K562 (cell line): ENCODE measurements around the gene IRF5. TPM values are rescaled to one million over a fixed set of nuclear protein-coding genes. Genes with fewer than 3 reads are reported as not detected.

Experiments
- ATAC-seq: fragments of 200-7000 bp; cut with Tn5 transposase; 3 replicates; pipeline ENCODE4 v1.9.1; 2020; ENCODE audit warnings: moderate library complexity
- BruUV-seq: library from RNA; stranded (reverse); fragments of 400-500 nt; replicated peaks from 2 replicates; lab custom pipeline; 2021; lab: Mats Ljungman, UMichigan
- CTCF ChIA-PET: fragments of 300-600 bp; formaldehyde crosslinking; extraction: SDS; loops from one replicate; lab custom pipeline; 2021; ENCODE audit warnings: low intra/inter-chr PET ratio; lab: Yijun Ruan, JAX
- POLR2A ChIA-PET: fragments of 300-600, 350-650 bp; sonication (Branson Sonifier 250); formaldehyde crosslinking; extraction: SDS; loops from one replicate; lab custom pipeline; 2021; ENCODE audit warnings: antibody characterized with exemption, inconsistent platforms; lab: Yijun Ruan, JAX
- DNase-seq, 4 experiments: peaks; one replicate each; pipeline versions ENCODE4 v3.0.0 to v3.0.0-alpha.2; 2011 to 2018; ENCODE audit warnings: low spot score in 3 of 4, mixed read lengths in 3 of 4; ENCODE audit errors: extremely low read depth in 1 of 4
- FAIRE-seq: peaks from 2 replicates; lab custom pipeline; 2011; peaks lifted over from hg19 to GRCh38; lab: Jason Lieb, UNC
- H2AFZ ChIP-seq: 2 replicates; pipeline ENCODE4 v1.6.0; 2011; ENCODE audit warnings: low read depth, low read length, control low read depth, inconsistent platforms
- H3K27ac ChIP-seq: fragments of 200-600 bp; 3 replicates; pipeline ENCODE4 v1.8.0; 2011; ENCODE audit warnings: low read depth, mild to moderate bottlenecking, control low read depth, inconsistent platforms, low read length, moderate library complexity, mixed read lengths; ENCODE audit errors: extremely low read depth
- H3K27me3 ChIP-seq, 2 experiments: fragments of 300-600 bp in 1 of 2; 2 replicates in 1 of 2; 3 replicates in 1 of 2; pipeline versions ENCODE4 v1.6.0 to v1.8.0; 2011; ENCODE audit warnings: inconsistent platforms in 2 of 2, low read length in 2 of 2, mild to moderate bottlenecking in 1 of 2, mixed read lengths in 1 of 2, moderate library complexity in 1 of 2; ENCODE audit not compliant: control insufficient read depth in 2 of 2, insufficient read depth in 2 of 2
- H3K36me3 ChIP-seq: fragments of 300-600 bp; 3 replicates; pipeline ENCODE4 v1.8.0; 2011; ENCODE audit warnings: mild to moderate bottlenecking, low read length, inconsistent platforms; ENCODE audit not compliant: control insufficient read depth, insufficient read depth
- H3K4me1 ChIP-seq, 2 experiments: fragments of 200-600 bp in 1 of 2; replicated peaks in 1 of 2; 2 replicates in 1 of 2; 3 replicates in 1 of 2; pipeline versions ENCODE4 v1.5.1 to v1.8.0; 2011; ENCODE audit warnings: inconsistent platforms in 2 of 2, low read length in 2 of 2, mild to moderate bottlenecking in 1 of 2, mixed read lengths in 1 of 2, moderate library complexity in 1 of 2; ENCODE audit not compliant: control insufficient read depth in 2 of 2, insufficient read depth in 2 of 2
- H3K4me2 ChIP-seq: 2 replicates; pipeline ENCODE4 v1.6.1; 2011; ENCODE audit warnings: low read length, control low read depth, inconsistent platforms, mixed read lengths; ENCODE audit not compliant: insufficient read depth
- H3K4me3 ChIP-seq: fragments of 200-600 bp; sonication (generic), shearing (Covaris generic); 2 replicates; pipeline ENCODE4 v1.5.1; 2016; ENCODE audit warnings: control low read depth, inconsistent platforms
- H3K79me2 ChIP-seq: fragments of 200-600 bp; 3 replicates; pipeline ENCODE4 v1.8.0; 2011; ENCODE audit warnings: low read length, inconsistent platforms; ENCODE audit not compliant: control insufficient read depth, insufficient read depth
- H3K9ac ChIP-seq, 2 experiments: 2 replicates each; pipeline versions ENCODE4 v1.6.0 to v1.6.1; 2011; ENCODE audit warnings: low read depth in 2 of 2, low read length in 2 of 2, control low read depth in 1 of 2, inconsistent platforms in 1 of 2, mild to moderate bottlenecking in 1 of 2, mixed read lengths in 1 of 2; ENCODE audit not compliant: insufficient read depth in 1 of 2
- H3K9me1 ChIP-seq: one replicate; pipeline ENCODE4 v1.6.0; 2011; ENCODE audit warnings: inconsistent platforms, mild to moderate bottlenecking, low read length, moderate library complexity; ENCODE audit not compliant: control insufficient read depth, insufficient read depth
- H3K9me3 ChIP-seq: replicated peaks from 2 replicates; pipeline ENCODE4 v1.5.1; 2011; ENCODE audit warnings: low read depth, low read length, inconsistent platforms; ENCODE audit not compliant: control insufficient read depth, insufficient read depth
- H4K20me1 ChIP-seq: replicated peaks from 2 replicates; pipeline ENCODE4 v1.6.1; 2011; ENCODE audit warnings: low read length, inconsistent platforms, mixed read lengths; ENCODE audit not compliant: control insufficient read depth, insufficient read depth
- CBFA2T3 ChIP-seq: fragments of 450-650 bp; IDR thresholded peaks from 2 replicates; pipeline ENCODE4 v1.6.1; 2017
- HLTF ChIP-seq: fragments of 450-650 bp; IDR thresholded peaks from 2 replicates; pipeline ENCODE4 v1.6.1; 2016
- ID3 ChIP-seq, 2 experiments: fragments of 250-450 bp in 1 of 2; fragments of 450-650 bp in 1 of 2; sonication (Bioruptor Pico) in 1 of 2; IDR thresholded peaks; 2 replicates each; pipeline versions ENCODE4 v1.6.1 to v1.8.0; 2016 to 2021; ENCODE audit warnings: mild to moderate bottlenecking in 2 of 2, moderate library complexity in 2 of 2, missing compliant biosample characterization in 1 of 2, missing genetic modification characterization in 1 of 2
- MEF2D ChIP-seq: conservative IDR thresholded peaks from 2 replicates; pipeline ENCODE4 v1.6.1; 2016; ENCODE audit warnings: low read depth, missing genetic modification characterization, missing compliant biosample characterization
- NR2C1 ChIP-seq, 2 experiments: fragments of 450-650 bp; IDR thresholded peaks; 2 replicates each; pipeline ENCODE4 v1.6.1; 2017; ENCODE audit warnings: mild to moderate bottlenecking in 2 of 2, antibody characterized with exemption in 1 of 2, inconsistent platforms in 1 of 2, missing compliant biosample characterization in 1 of 2, missing genetic modification characterization in 1 of 2
- PHF20 ChIP-seq: fragments of 450-650 bp; IDR thresholded peaks from 2 replicates; pipeline ENCODE4 v1.6.1; 2018; ENCODE audit not compliant: partially characterized antibody
- RBBP5 ChIP-seq: fragments of 200-600 bp; sonication (generic); IDR thresholded peaks from 2 replicates; pipeline ENCODE4 v1.6.1; 2012; ENCODE audit warnings: borderline replicate concordance, mild to moderate bottlenecking, low read length, control low read depth, inconsistent platforms; ENCODE audit not compliant: insufficient read depth, poor library complexity, severe bottlenecking
- SIRT6 ChIP-seq: IDR thresholded peaks from one replicate; pipeline ENCODE4 v1.6.1; 2012; ENCODE audit warnings: low read depth, mild to moderate bottlenecking, control low read depth, inconsistent platforms, low read length, moderate library complexity
- ZNF239 ChIP-seq: fragments of 250-450 bp; sonication (Bioruptor Pico); IDR thresholded peaks from 2 replicates; pipeline ENCODE4 v1.4.0; 2020; ENCODE audit warnings: mild to moderate bottlenecking
- ZNF395 ChIP-seq: fragments of 200-800 bp; sonication (Bioruptor generic); IDR thresholded peaks from 2 replicates; pipeline ENCODE4 v1.6.1; 2017; ENCODE audit warnings: missing genetic modification characterization, missing compliant biosample characterization
- ZNF589 ChIP-seq: fragments of 200-800 bp; sonication (Bioruptor generic); IDR thresholded peaks from 2 replicates; pipeline ENCODE4 v1.6.1; 2016; ENCODE audit warnings: low read depth, missing genetic modification characterization, missing compliant biosample characterization
- WGBS: fragments of 100-300 bp; shearing (Covaris generic); methylation state at CpG from one replicate; pipeline ENCODE4 v1.1.6; 2016; ENCODE audit warnings: low coverage, mixed read lengths; ENCODE audit not compliant: insufficient coverage; ENCODE audit errors: missing lambda C conversion rate; 5-methylcytosine and 5-hydroxymethylcytosine counted together
- in situ Hi-C: fragments of 300-500 bp; cut with MboI; formaldehyde crosslinking; loops from 4 replicates; pipeline ENCODE4 v1.15.0; 2018; ENCODE audit warnings: inconsistent platforms, mixed read lengths
- intact Hi-C: fragments of 100-400 bp; cut with micrococcal nuclease; formaldehyde crosslinking; loops from 2 replicates; pipeline ENCODE4 v1.14.2; 2022
- polyA plus RNA-seq, 8 experiments: library from polyadenylated mRNA; depleted of rRNA in 4 of 8; stranded (reverse) in 5 of 8; unstranded in 3 of 8; fragments of >200 nt; fragmentation: Nextera tagmentation in 2 of 8; fragmentation: Illumina TruSeq in 1 of 8; extraction: Ambion mirVana in 2 of 8; extraction: Trizol in 1 of 8; gene quantifications; 2 replicates each; pipeline versions ENCODE4 v1.2.1 to v1.2.3, GENCODE V29; 2011 to 2014; ENCODE audit warnings: inconsistent platforms in 1 of 8, missing spikeins in 1 of 8
- total RNA-seq, 7 experiments: library from RNA; depleted of rRNA in 6 of 7; stranded (reverse); fragments of >200 nt in 6 of 7; fragmentation: Illumina TruSeq in 2 of 7; extraction: Trizol in 2 of 7; gene quantifications; 2 replicates each; pipeline versions ENCODE4 v1.2.1 to v1.2.3, GENCODE V29; 2011 to 2021; ENCODE audit warnings: low replicate concordance in 1 of 7
- TF ChIP-seq, protein P1 (sequence below): fragments of 200-800 bp; sonication (Bioruptor generic); IDR thresholded peaks from 2 replicates; pipeline ENCODE4 v1.6.1; 2016; ENCODE audit warnings: missing genetic modification characterization, missing compliant biosample characterization

Gene IRF5
- total and polyA plus RNA-seq, 9 of the 15 experiments (the other 6 are each of a cell fraction or from before 2014, with no cell fraction given) = 0.04 TPM; not detected in 8

- TF ChIP-seq, protein P1, sequence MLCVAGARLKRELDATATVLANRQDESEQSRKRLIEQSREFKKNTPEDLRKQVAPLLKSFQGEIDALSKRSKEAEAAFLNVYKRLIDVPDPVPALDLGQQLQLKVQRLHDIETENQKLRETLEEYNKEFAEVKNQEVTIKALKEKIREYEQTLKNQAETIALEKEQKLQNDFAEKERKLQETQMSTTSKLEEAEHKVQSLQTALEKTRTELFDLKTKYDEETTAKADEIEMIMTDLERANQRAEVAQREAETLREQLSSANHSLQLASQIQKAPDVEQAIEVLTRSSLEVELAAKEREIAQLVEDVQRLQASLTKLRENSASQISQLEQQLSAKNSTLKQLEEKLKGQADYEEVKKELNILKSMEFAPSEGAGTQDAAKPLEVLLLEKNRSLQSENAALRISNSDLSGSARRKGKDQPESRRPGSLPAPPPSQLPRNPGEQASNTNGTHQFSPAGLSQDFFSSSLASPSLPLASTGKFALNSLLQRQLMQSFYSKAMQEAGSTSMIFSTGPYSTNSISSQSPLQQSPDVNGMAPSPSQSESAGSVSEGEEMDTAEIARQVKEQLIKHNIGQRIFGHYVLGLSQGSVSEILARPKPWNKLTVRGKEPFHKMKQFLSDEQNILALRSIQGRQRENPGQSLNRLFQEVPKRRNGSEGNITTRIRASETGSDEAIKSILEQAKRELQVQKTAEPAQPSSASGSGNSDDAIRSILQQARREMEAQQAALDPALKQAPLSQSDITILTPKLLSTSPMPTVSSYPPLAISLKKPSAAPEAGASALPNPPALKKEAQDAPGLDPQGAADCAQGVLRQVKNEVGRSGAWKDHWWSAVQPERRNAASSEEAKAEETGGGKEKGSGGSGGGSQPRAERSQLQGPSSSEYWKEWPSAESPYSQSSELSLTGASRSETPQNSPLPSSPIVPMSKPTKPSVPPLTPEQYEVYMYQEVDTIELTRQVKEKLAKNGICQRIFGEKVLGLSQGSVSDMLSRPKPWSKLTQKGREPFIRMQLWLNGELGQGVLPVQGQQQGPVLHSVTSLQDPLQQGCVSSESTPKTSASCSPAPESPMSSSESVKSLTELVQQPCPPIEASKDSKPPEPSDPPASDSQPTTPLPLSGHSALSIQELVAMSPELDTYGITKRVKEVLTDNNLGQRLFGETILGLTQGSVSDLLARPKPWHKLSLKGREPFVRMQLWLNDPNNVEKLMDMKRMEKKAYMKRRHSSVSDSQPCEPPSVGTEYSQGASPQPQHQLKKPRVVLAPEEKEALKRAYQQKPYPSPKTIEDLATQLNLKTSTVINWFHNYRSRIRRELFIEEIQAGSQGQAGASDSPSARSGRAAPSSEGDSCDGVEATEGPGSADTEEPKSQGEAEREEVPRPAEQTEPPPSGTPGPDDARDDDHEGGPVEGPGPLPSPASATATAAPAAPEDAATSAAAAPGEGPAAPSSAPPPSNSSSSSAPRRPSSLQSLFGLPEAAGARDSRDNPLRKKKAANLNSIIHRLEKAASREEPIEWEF = no peak
- TF ChIP-seq ZNF239 (CRISPR knock-in tag) = no peak
- no peak for TF ChIP-seq MEF2D (tag)
- TF ChIP-seq PHF20 = no peak
- TF ChIP-seq, all 486 proteins: peak for 0
Measured at GRCh38 chr7:128894101-128894440, 43.7 kb upstream of the IRF5 start (continued).

DNA sequence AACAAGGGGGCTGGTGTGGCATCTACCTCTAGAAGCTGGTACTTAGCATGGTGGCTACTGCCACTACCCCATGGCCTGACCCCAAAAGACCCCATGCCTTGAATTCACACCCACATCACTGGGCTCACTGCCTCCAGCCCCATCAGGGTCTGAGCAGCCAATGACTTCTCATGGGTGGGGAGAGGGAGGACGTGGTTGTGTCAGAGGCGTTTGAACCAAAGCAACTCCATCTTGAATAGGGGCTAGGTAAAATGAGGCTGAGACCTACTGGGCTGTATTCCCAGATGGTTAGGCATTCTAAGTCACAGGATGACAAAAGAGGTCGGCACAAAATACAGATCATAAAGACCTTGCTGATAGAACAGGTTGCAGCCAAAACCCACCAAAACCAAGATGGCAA lies 42.4 kb upstream of the IRF5 start:
- no peak overlapping the region for H3K27ac ChIP-seq
- in situ Hi-C loops = no loop called here
- H3K27me3 ChIP-seq = peaks cover 9 to 30% of the 10 kb centered on the region in 2 experiments; a peak in 4 of 5 replicates
- no peaks in the 10 kb centered on the region for H3K79me2 ChIP-seq
- 0% methylated on average over 3 of the region's 3 CpGs for WGBS
- no peak overlapping the region for H3K4me2 ChIP-seq
- peaks cover 0 to 33% of the 10 kb centered on the region in 2 experiments; a peak in 2 of 5 replicates for H3K4me1 ChIP-seq
- ChIA-PET CTCF (no interaction called here), POLR2A (interaction anchor here (1.2 kb wide), 1 partner anchor 27 kb away, joined by 3 read pairs; no protein-coding TSS in a partner anchor)
- intact Hi-C loops = no loop called here
- BruUV-seq = no TSS peak
- no peak overlapping the region for H3K9ac ChIP-seq
- no peak for DNase-seq
- H3K9me1 ChIP-seq = no peaks in the 10 kb centered on the region
- FAIRE-seq = no peak
- no peak overlapping the region for H2AFZ ChIP-seq
- ATAC-seq = no peak
- H4K20me1 ChIP-seq = no peaks in the 10 kb centered on the region; the same call in 1 of the 2 replicates
- peaks cover 11% of the 10 kb centered on the region; the same call in 1 of the 2 replicates for H3K9me3 ChIP-seq
- H3K36me3 ChIP-seq = no peaks in the 10 kb centered on the region
- H3K4me3 ChIP-seq = no peak overlapping the region
- TF ChIP-seq CBFA2T3 (no peak), ID3 (CRISPR knock-in tag; IDR thresholded peaks at IDR 0.05) (no peak; the same call in 1 of the 2 replicates), ID3 (tag; IDR thresholded peaks at IDR 0.05) (peak; percentile 48; the same call in 1 of the 2 replicates), ZNF589 (CRISPR knock-in tag) (no peak), HLTF (no peak), RBBP5 (no peak), ZNF395 (CRISPR knock-in tag) (0 out of 2 replicates have a peak, but pooled peaks have one; percentile 27), SIRT6 (no peak), NR2C1 (IDR thresholded peaks at IDR 0.05) (no peak), NR2C1 (tag; IDR thresholded peaks at IDR 0.05) (peak; percentile 52; the same call in 1 of the 2 replicates)
